Measurements from ENCODE around the gene FRMD4A.

Gene FRMD4A

GRCh38 chr10:14358886-14359573 lies 28.3 kb upstream of the FRMD4A start:
- TF ChIP-seq, protein P1, sequence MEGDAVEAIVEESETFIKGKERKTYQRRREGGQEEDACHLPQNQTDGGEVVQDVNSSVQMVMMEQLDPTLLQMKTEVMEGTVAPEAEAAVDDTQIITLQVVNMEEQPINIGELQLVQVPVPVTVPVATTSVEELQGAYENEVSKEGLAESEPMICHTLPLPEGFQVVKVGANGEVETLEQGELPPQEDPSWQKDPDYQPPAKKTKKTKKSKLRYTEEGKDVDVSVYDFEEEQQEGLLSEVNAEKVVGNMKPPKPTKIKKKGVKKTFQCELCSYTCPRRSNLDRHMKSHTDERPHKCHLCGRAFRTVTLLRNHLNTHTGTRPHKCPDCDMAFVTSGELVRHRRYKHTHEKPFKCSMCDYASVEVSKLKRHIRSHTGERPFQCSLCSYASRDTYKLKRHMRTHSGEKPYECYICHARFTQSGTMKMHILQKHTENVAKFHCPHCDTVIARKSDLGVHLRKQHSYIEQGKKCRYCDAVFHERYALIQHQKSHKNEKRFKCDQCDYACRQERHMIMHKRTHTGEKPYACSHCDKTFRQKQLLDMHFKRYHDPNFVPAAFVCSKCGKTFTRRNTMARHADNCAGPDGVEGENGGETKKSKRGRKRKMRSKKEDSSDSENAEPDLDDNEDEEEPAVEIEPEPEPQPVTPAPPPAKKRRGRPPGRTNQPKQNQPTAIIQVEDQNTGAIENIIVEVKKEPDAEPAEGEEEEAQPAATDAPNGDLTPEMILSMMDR (conservative IDR thresholded peaks at IDR 0.05), result no peak
- H3K27ac ChIP-seq, result no peak overlapping the region

DNA sequence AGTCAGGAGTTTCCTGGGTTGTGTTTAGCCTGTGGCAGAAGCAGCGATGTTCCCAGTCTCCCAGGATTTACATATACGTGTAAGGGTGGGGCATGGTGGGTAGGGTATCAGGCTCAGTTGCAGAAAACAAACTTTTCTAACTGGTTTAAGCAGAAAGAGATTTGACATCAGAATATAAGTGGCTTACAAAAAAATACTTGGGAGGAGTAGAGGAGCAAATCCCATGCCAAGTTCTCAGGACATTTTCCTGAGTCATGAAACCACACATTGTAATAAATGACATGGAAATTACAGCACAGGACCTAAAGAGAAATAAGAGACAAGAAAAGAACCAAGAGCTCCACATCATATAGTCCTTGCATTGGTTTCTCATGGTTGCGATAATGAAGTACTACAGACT lies 26.2 kb upstream of the FRMD4A start:
- TF ChIP-seq, protein P1 (conservative IDR thresholded peaks at IDR 0.05), result no peak
- H3K27ac ChIP-seq, result no peak overlapping the region

GRCh38 chr10:14355750-14356149 lies 25.0 kb upstream of the FRMD4A start:
- no peak overlapping the region for H3K27ac ChIP-seq
- TF ChIP-seq, protein P1 (conservative IDR thresholded peaks at IDR 0.05), result no peak

- H3K27ac ChIP-seq, result no peak overlapping the region
- TF ChIP-seq, protein P1 (conservative IDR thresholded peaks at IDR 0.05), result no peak
These were observed 22.7 kb upstream of the FRMD4A start for GRCh38 chr10:14353291-14353913.

- H3K27ac ChIP-seq, result no peak overlapping the region
- TF ChIP-seq, protein P1 (conservative IDR thresholded peaks at IDR 0.05), result no peak
These were observed 19.3 kb upstream of the FRMD4A start for GRCh38 chr10:14350006-14350405.

- TF ChIP-seq, protein P1 (conservative IDR thresholded peaks at IDR 0.05), result no peak
- no peak overlapping the region for H3K27ac ChIP-seq
These were observed 18.4 kb upstream of the FRMD4A start for GRCh38 chr10:14349081-14349480.

GRCh38 chr10:14345262-14345661 lies 14.5 kb upstream of the FRMD4A start:
- no peak overlapping the region for H3K27ac ChIP-seq
- TF ChIP-seq, protein P1 (conservative IDR thresholded peaks at IDR 0.05), result no peak

All from VCaP (cell line).